WTC11 (cell line): ENCODE data around the gene SARDH. TPM values are rescaled to one million over a fixed set of nuclear protein-coding genes. Genes with fewer than 3 reads are reported as not detected.

Source experiments
- ATAC-seq: fragments of 200-7000 bp; cut with Tn5 transposase; 2 replicates; pipeline ENCODE4 v1.10.0; 2021; ENCODE audit warnings: mild to moderate bottlenecking, moderate library complexity
- CTCF ChIA-PET: fragments of 300-600 bp; sonication (Branson Sonifier 250); formaldehyde crosslinking; loops from one replicate; lab custom pipeline; 2021; ENCODE audit warnings: antibody characterized with exemption; lab: Charles Lee
- POLR2A ChIA-PET: fragments of 350-600 bp; sonication (Branson Sonifier 250); formaldehyde crosslinking; loops from one replicate; lab custom pipeline; 2021; ENCODE audit warnings: antibody characterized with exemption; lab: Charles Lee
- DNase-seq: peaks from one replicate; pipeline ENCODE4 v3.0.0; 2021; ENCODE audit warnings: low spot score
- H3K27ac Mint-ChIP-seq: 2 replicates; pipeline ENCODE4 v1.8.0; 2021; ENCODE audit warnings: mixed read lengths
- H3K27me3 Mint-ChIP-seq: 2 replicates; pipeline ENCODE4 v1.8.0; 2021; ENCODE audit warnings: low read depth, mild to moderate bottlenecking, moderate library complexity, mixed read lengths
- H3K36me3 Mint-ChIP-seq: 2 replicates; pipeline ENCODE4 v1.8.0; 2021; ENCODE audit warnings: mixed read lengths
- H3K4me1 Mint-ChIP-seq: 2 replicates; pipeline ENCODE4 v1.8.0; 2022; ENCODE audit warnings: mixed read lengths
- H3K4me3 Mint-ChIP-seq: 2 replicates; pipeline ENCODE4 v1.8.0; 2021; ENCODE audit warnings: mild to moderate bottlenecking, moderate library complexity, mixed read lengths
- H3K9me3 Mint-ChIP-seq: 2 replicates; pipeline ENCODE4 v1.8.0; 2021; ENCODE audit warnings: mixed read lengths
- AR ChIP-seq: fragments of 250-450 bp; sonication (Bioruptor Pico); IDR thresholded peaks from 2 replicates; pipeline ENCODE4 v1.9.0; 2021; ENCODE audit warnings: mild to moderate bottlenecking
- E2F1 ChIP-seq: sonication (generic); formaldehyde crosslinking; IDR thresholded peaks from 2 replicates; pipeline ENCODE4 v1.8.0; 2022; ENCODE audit warnings: mild to moderate bottlenecking, missing genetic modification reagents
- ESRRA ChIP-seq: sonication (generic); formaldehyde crosslinking; IDR thresholded peaks from 2 replicates; pipeline ENCODE4 v1.8.1; 2022; ENCODE audit warnings: mild to moderate bottlenecking, missing genetic modification reagents, borderline replicate concordance
- FOXP1 ChIP-seq: sonication (generic); formaldehyde crosslinking; IDR thresholded peaks from 2 replicates; pipeline ENCODE4 v1.8.0; 2022; ENCODE audit warnings: missing genetic modification reagents, mild to moderate bottlenecking, moderate library complexity, borderline replicate concordance
- HMGA2 ChIP-seq: fragments of 250-450 bp; sonication (Bioruptor Pico); IDR thresholded peaks from 2 replicates; pipeline ENCODE4 v1.4.0; 2021; ENCODE audit warnings: mild to moderate bottlenecking, moderate library complexity
- MLX ChIP-seq: sonication (generic); formaldehyde crosslinking; IDR thresholded peaks from 2 replicates; pipeline ENCODE4 v1.8.1; 2023; ENCODE audit warnings: mild to moderate bottlenecking, missing genetic modification reagents, moderate library complexity
- NFATC4 ChIP-seq: fragments of 250-450 bp; sonication (Bioruptor Pico); IDR thresholded peaks from 2 replicates; pipeline ENCODE4 v1.9.0; 2021; ENCODE audit warnings: mild to moderate bottlenecking
- NR1H2 ChIP-seq: sonication (generic); formaldehyde crosslinking; IDR thresholded peaks from 2 replicates; pipeline ENCODE4 v1.9.0; 2021; ENCODE audit warnings: mild to moderate bottlenecking, moderate library complexity, missing genetic modification reagents
- PREB ChIP-seq: sonication (generic); formaldehyde crosslinking; IDR thresholded peaks from 2 replicates; pipeline ENCODE4 v1.8.1; 2022; ENCODE audit warnings: mild to moderate bottlenecking, missing genetic modification reagents, moderate library complexity, borderline replicate concordance
- RORB ChIP-seq: fragments of 250-450 bp; sonication (Bioruptor Pico); IDR thresholded peaks from 2 replicates; pipeline ENCODE4 v1.9.0; 2021; ENCODE audit warnings: mild to moderate bottlenecking
- TCF7 ChIP-seq: sonication (generic); formaldehyde crosslinking; IDR thresholded peaks from 2 replicates; pipeline ENCODE4 v1.8.0; 2022; ENCODE audit warnings: mild to moderate bottlenecking, low read depth, missing genetic modification reagents, moderate library complexity
- ZNF138 ChIP-seq: sonication (generic); formaldehyde crosslinking; conservative IDR thresholded peaks from 2 replicates; pipeline ENCODE4 v1.8.1; 2022; ENCODE audit warnings: mild to moderate bottlenecking, moderate library complexity, missing genetic modification reagents
- ZNF219 ChIP-seq: sonication (generic); formaldehyde crosslinking; IDR thresholded peaks from 2 replicates; pipeline ENCODE4 v1.8.0; 2023; ENCODE audit warnings: missing genetic modification reagents, mild to moderate bottlenecking, borderline replicate concordance
- ZNF423 ChIP-seq: fragments of 250-450 bp; sonication (Bioruptor Pico); IDR thresholded peaks from 2 replicates; pipeline ENCODE4 v2.1.2; 2022; ENCODE audit warnings: mild to moderate bottlenecking, moderate library complexity
- total RNA-seq: library from RNA; stranded (reverse); gene quantifications from 3 replicates; pipeline ENCODE4 v1.2.3, GENCODE V29; 2021
- TF ChIP-seq, protein P1 (sequence below): sonication (generic); formaldehyde crosslinking; IDR thresholded peaks from 2 replicates; pipeline ENCODE4 v1.8.0; 2022; ENCODE audit warnings: mild to moderate bottlenecking, missing genetic modification reagents
- TF ChIP-seq, protein P2 (sequence below): sonication (generic); formaldehyde crosslinking; IDR thresholded peaks from 2 replicates; pipeline ENCODE4 v1.8.1; 2023; ENCODE audit warnings: mild to moderate bottlenecking, missing genetic modification reagents
- TF ChIP-seq, protein P3 (sequence below): sonication (generic); formaldehyde crosslinking; IDR thresholded peaks from 2 replicates; pipeline ENCODE4 v1.8.1; 2022; ENCODE audit warnings: low read depth, missing genetic modification reagents, borderline replicate concordance
- TF ChIP-seq, protein P4 (sequence below): sonication (generic); formaldehyde crosslinking; IDR thresholded peaks from 2 replicates; pipeline ENCODE4 v1.8.1; 2022; ENCODE audit warnings: missing genetic modification reagents, borderline replicate concordance

Gene SARDH
- total RNA-seq, 1 experiment from 2014 or later, result 8.5 TPM

GRCh38 chr9:133659516-133659915 is 78.6 kb downstream of the SARDH start:
- ATAC-seq, result no peak
- CTCF ChIA-PET, result interaction anchor here (0.8 to 1.8 kb wide), 7 partner anchors 54 to 132 kb away, joined by 3 to 7 read pairs (median 4); no protein-coding TSS in a partner anchor
- H3K27me3 Mint-ChIP-seq, result peaks cover 19% of the 10 kb centered on the region
- no peaks in the 10 kb centered on the region for H3K36me3 Mint-ChIP-seq
- no peak for TF ChIP-seq HMGA2 (CRISPR knock-in tag)
- TF ChIP-seq, all 79 proteins: peak for 0
- no peak overlapping the region for H3K27ac Mint-ChIP-seq
- peak overlapping the region; percentile 58; the same call in 1 of the 2 replicates for H3K4me3 Mint-ChIP-seq
- peaks cover 19% of the 10 kb centered on the region for H3K4me1 Mint-ChIP-seq
- DNase-seq, result no peak
- H3K9me3 Mint-ChIP-seq, result no peaks in the 10 kb centered on the region
- POLR2A ChIA-PET, result interaction anchor here (1.1 kb wide), 1 partner anchor 10 kb away, joined by 4 read pairs; no protein-coding TSS in a partner anchor

DNA sequence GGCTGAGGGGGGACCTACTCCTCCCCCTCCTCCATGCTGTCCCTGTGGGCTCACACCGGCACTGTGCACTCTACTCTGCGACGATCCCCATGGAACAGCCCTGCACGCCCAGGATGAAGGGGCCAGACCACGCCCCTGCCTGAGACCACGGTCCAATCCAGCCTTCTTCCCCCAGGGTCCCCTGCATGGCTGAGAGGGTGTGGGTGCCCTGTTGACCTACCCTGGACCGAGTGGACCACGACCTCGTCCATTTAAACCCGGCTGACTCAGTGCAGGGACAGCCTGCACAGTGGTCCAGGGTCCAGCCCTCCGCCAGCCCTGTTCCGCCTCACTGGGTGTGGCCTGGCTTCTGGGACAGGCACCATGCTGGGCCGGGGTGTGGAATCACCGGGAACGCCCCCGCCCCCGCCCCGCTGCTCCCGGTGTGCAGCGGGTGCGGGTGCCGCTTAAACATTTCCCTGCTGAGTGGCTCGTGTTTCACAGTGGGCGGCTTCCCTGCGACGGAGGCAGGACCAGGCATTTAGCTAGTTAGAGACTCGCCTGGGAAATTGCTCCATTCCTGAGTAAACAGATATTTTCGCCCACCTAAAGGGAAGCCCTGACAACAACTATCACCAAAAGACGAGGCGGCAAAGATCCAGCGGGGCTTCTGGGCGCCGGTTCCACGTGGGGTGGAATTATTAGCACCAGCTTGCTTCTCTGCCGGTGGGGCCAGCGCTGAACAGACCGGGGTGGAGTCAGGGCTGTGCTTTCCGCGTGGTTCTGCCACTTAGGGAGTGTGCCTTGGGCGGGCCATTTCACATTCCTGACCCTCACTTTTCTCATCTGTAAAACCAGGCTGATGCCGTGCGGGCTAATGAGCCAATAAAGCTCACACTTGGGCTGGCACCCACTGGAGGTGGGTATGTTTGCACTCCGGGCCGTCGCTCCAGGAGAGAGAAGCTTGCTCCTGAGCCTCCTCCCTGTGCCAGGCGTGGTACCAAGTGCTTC is 79.4 kb downstream of the SARDH start:
- Mint-ChIP-seq H3K36me3 (no peaks in the 10 kb centered on the region), H3K27ac (no peak overlapping the region), H3K27me3 (peaks cover 19% of the 10 kb centered on the region), H3K4me3 (peak overlapping the region; percentile 58)
- DNase-seq, result peak; percentile 42
- no peak for TF ChIP-seq AR (CRISPR knock-in tag)
- no peak for TF ChIP-seq NFATC4
- no peak for TF ChIP-seq ZNF219 (CRISPR knock-in tag)
- no peak for TF ChIP-seq RORB (CRISPR knock-in tag)
- no peak for TF ChIP-seq MLX (CRISPR knock-in tag)
- TF ChIP-seq, protein P1, sequence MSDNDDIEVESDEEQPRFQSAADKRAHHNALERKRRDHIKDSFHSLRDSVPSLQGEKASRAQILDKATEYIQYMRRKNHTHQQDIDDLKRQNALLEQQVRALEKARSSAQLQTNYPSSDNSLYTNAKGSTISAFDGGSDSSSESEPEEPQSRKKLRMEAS (CRISPR knock-in tag), result no peak
- peak; percentile 58 for TF ChIP-seq ZNF423
- TF ChIP-seq FOXP1 (CRISPR knock-in tag), result peak; percentile 44; the same call in 1 of the 2 replicates
- 0 out of 2 replicates have a peak, but pooled peaks have one; percentile 66 for TF ChIP-seq ZNF138
- TF ChIP-seq E2F1, result no peak
- TF ChIP-seq, protein P2, sequence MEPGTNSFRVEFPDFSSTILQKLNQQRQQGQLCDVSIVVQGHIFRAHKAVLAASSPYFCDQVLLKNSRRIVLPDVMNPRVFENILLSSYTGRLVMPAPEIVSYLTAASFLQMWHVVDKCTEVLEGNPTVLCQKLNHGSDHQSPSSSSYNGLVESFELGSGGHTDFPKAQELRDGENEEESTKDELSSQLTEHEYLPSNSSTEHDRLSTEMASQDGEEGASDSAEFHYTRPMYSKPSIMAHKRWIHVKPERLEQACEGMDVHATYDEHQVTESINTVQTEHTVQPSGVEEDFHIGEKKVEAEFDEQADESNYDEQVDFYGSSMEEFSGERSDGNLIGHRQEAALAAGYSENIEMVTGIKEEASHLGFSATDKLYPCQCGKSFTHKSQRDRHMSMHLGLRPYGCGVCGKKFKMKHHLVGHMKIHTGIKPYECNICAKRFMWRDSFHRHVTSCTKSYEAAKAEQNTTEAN (CRISPR knock-in tag), result no peak
- TF ChIP-seq, all 79 proteins: peak for 3
- ChIA-PET POLR2A (interaction anchor here (1.1 kb wide), 1 partner anchor 9 kb away, joined by 4 read pairs; no protein-coding TSS in a partner anchor), CTCF (interaction anchor here (0.8 to 1.8 kb wide), 7 partner anchors 54 to 131 kb away, joined by 3 to 7 read pairs (median 4); no protein-coding TSS in a partner anchor)
- no peaks in the 10 kb centered on the region for H3K9me3 Mint-ChIP-seq
- ATAC-seq, result peak; percentile 53
- peaks cover 19% of the 10 kb centered on the region for H3K4me1 Mint-ChIP-seq

GRCh38 chr9:133657120-133657661 is 81.0 kb downstream of the SARDH start:
- H3K27ac Mint-ChIP-seq, result no peak overlapping the region
- peaks cover 19% of the 10 kb centered on the region for H3K4me1 Mint-ChIP-seq
- H3K27me3 Mint-ChIP-seq, result peaks cover 19% of the 10 kb centered on the region
- ATAC-seq (no peak), DNase-seq (no peak)
- CTCF ChIA-PET, result interaction anchor here (1.0 to 1.6 kb wide), 3 partner anchors 17 to 124 kb away, joined by 3 read pairs; no protein-coding TSS in a partner anchor
- POLR2A ChIA-PET, result no interaction called here
- no peaks in the 10 kb centered on the region for H3K9me3 Mint-ChIP-seq
- no peaks in the 10 kb centered on the region for H3K36me3 Mint-ChIP-seq
- H3K4me3 Mint-ChIP-seq, result no peak overlapping the region
- TF ChIP-seq, protein P3, sequence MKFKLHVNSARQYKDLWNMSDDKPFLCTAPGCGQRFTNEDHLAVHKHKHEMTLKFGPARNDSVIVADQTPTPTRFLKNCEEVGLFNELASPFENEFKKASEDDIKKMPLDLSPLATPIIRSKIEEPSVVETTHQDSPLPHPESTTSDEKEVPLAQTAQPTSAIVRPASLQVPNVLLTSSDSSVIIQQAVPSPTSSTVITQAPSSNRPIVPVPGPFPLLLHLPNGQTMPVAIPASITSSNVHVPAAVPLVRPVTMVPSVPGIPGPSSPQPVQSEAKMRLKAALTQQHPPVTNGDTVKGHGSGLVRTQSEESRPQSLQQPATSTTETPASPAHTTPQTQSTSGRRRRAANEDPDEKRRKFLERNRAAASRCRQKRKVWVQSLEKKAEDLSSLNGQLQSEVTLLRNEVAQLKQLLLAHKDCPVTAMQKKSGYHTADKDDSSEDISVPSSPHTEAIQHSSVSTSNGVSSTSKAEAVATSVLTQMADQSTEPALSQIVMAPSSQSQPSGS (CRISPR knock-in tag), result no peak
- TF ChIP-seq ESRRA (CRISPR knock-in tag), result no peak
- TF ChIP-seq, protein P4, sequence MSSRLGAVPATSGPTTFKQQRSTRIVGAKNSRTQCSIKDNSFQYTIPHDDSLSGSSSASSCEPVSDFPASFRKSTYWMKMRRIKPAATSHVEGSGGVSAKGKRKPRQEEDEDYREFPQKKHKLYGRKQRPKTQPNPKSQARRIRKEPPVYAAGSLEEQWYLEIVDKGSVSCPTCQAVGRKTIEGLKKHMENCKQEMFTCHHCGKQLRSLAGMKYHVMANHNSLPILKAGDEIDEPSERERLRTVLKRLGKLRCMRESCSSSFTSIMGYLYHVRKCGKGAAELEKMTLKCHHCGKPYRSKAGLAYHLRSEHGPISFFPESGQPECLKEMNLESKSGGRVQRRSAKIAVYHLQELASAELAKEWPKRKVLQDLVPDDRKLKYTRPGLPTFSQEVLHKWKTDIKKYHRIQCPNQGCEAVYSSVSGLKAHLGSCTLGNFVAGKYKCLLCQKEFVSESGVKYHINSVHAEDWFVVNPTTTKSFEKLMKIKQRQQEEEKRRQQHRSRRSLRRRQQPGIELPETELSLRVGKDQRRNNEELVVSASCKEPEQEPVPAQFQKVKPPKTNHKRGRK, result no peak
- TF ChIP-seq NR1H2, result no peak
- TF ChIP-seq PREB (CRISPR knock-in tag), result no peak
- TF ChIP-seq TCF7 (CRISPR knock-in tag), result no peak
